Measurements from ENCODE around the gene ALAS1. TPM values are rescaled to one million over a fixed set of nuclear protein-coding genes. Genes with fewer than 3 reads are reported as not detected.
"Not testable (repeated sequence)": the region's sequence is repeated elsewhere in the genome, so short reads cannot be mapped to it uniquely, and the experiment has no call there.

The ALAS1 gene
- total RNA-seq, 2 donors from 2014 or later = 90.6 to 103 TPM

DNA sequence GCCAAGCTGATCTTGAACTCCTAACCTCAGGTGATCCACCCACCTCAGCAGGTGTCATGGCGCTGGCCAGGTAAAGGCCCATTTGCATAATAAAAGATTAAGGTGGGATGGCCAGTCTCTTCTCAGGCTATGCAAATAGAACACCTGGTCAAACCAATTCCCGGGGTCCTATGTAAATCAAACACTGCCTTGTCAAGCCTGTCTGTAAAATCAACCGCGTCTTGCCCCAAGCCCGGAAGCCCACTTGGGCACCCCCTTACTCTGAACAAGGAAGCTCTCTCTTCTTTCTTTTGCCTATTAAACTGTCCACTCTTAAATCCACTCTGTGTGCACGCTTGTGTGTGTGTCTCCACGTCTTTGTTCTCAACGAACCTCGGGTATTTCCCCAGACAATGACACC is 30.7 kb upstream of the ALAS1 start:
- no peaks in the 10 kb centered on the region for H3K9me3 ChIP-seq
- H3K27me3 ChIP-seq = no peaks in the 10 kb centered on the region
- no peak for DNase-seq
- H3K36me3 ChIP-seq = no peaks in the 10 kb centered on the region
- no peak overlapping the region for H3K4me3 ChIP-seq
- intact Hi-C loops (cut with DNase I) = no loop called here
- H3K4me1 ChIP-seq = no peaks in the 10 kb centered on the region
- TF ChIP-seq, protein P1, sequence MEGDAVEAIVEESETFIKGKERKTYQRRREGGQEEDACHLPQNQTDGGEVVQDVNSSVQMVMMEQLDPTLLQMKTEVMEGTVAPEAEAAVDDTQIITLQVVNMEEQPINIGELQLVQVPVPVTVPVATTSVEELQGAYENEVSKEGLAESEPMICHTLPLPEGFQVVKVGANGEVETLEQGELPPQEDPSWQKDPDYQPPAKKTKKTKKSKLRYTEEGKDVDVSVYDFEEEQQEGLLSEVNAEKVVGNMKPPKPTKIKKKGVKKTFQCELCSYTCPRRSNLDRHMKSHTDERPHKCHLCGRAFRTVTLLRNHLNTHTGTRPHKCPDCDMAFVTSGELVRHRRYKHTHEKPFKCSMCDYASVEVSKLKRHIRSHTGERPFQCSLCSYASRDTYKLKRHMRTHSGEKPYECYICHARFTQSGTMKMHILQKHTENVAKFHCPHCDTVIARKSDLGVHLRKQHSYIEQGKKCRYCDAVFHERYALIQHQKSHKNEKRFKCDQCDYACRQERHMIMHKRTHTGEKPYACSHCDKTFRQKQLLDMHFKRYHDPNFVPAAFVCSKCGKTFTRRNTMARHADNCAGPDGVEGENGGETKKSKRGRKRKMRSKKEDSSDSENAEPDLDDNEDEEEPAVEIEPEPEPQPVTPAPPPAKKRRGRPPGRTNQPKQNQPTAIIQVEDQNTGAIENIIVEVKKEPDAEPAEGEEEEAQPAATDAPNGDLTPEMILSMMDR (IDR thresholded peaks at IDR 0.05) = no peak
- no peak overlapping the region for H3K9ac ChIP-seq (ENCODE audit: low read depth in 2 of 2, low read length in 2 of 2)
- H3K27ac ChIP-seq = no peak overlapping the region

DNA sequence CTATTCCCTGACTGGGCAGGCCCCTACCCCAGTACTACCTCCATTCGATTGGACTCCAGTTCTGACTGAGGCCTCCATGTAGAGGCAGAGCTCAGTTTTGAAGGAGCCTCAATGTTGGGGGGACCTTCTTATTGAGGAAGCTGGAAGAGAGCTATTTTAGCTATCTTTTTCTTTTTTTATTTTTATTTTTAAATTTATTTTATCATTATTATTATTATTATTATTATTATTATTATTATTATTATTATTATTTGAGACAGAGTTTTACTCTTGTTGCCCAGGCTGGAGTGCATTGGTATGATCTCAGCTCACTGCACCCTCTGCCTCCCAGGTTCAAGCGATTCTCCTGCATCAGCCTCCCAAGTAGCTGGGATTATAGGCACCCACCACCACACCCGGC is 27.7 kb upstream of the ALAS1 start:
- H3K9ac ChIP-seq (ENCODE audit: low read depth in 2 of 2, low read length in 2 of 2); H3K4me3 ChIP-seq; H3K36me3 ChIP-seq; H3K9me3 ChIP-seq; H3K4me1 ChIP-seq; H3K27me3 ChIP-seq; DNase-seq; intact Hi-C loops (cut with DNase I); H3K27ac ChIP-seq: not testable (repeated sequence)

DNA sequence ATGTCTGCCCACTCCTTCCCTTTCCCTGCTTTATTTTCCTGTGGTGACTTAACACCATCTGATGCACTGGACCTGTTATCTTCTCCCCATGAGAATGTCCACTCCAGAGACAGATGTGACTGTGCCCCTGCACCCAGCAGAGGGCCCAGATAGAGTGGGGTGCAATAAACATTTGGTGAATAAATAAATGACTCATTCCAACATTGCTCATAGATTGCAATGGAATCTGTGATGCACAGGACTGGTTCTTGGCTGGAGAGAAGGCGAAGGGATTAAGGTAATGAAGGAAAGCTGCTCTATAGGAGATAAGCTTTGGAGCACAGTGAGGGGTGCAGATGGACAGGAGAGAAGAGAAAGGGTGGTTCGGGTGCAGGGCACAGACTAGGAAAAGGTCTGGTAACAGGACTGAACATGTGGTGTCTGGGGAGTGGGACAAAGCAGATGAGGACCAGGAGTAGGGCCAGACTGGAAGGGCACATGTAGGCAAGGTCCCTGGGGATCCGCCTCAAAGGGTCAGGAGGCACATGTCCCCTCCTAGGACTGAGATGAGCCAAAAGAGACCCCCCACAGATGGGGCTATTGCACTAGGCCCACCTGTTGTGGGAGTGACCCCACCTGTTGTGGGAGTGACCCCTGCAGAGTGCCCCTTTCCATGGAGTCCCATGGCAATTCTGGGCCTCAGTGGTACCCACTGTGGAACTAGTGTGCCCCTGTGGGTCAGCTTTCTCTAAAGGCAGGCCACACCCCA is 26.3 kb upstream of the ALAS1 start:
- no peak overlapping the region for H3K4me3 ChIP-seq
- H3K9ac ChIP-seq (ENCODE audit: low read depth in 2 of 2, low read length in 2 of 2) = no peak overlapping the region
- H3K27me3 ChIP-seq = no peaks in the 10 kb centered on the region
- no peaks in the 10 kb centered on the region for H3K9me3 ChIP-seq
- TF ChIP-seq, protein P1 (IDR thresholded peaks at IDR 0.05) = no peak
- H3K4me1 ChIP-seq = no peaks in the 10 kb centered on the region
- no peak overlapping the region for H3K27ac ChIP-seq
- DNase-seq = no peak
- no peaks in the 10 kb centered on the region for H3K36me3 ChIP-seq
- intact Hi-C loops (cut with DNase I) = no loop called here

DNA sequence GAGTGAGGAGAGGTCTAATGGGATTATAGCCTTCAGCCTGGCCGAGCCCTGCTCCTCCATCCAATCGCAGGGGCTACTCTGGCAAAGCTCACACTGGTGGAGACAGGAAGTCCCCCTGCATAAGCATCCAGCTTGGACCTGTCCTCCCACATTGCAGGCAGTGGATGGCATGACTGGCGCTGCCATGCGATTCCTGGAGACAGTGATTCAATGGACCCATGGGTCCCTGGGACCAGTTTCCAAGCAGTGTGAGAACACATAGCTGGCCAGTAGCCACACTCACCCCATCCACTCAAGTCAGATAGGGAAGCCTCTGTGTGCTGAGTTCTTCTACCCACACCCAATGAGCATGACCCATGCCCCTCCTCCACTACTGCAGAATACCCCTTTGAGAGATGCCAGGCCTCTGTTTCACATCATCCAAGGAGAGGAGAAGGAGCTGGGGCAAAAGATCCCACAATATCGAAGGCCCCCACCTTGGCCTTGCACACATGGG is 25.6 kb upstream of the ALAS1 start:
- no peak for DNase-seq
- H3K27ac ChIP-seq = no peak overlapping the region
- intact Hi-C loops (cut with DNase I) = no loop called here

DNA sequence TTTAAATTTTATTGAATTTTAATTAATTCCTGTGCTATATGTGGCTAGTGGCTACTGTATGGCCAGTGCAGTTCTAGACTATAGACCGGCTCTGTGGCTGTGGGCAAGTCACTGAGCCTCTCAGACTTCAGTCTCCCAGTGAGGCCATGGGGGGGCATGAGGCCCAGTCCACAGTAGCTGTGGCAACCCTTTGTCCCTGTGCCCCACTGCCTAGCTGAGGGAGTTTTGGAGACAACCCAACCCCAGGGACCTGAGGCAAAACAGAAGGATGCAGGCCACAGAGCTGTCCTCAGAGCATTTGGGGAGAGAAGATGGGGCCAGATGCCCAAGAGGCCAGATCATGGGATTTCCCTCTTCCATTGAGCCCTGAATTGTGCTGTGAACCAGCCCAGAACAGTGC is 24.9 kb upstream of the ALAS1 start:
- TF ChIP-seq, protein P1 (IDR thresholded peaks at IDR 0.05) = no peak
- no peaks in the 10 kb centered on the region for H3K27me3 ChIP-seq
- no peak overlapping the region for H3K27ac ChIP-seq
- H3K36me3 ChIP-seq = no peaks in the 10 kb centered on the region
- H3K4me1 ChIP-seq = no peaks in the 10 kb centered on the region
- no peak overlapping the region for H3K9ac ChIP-seq (ENCODE audit: low read depth in 2 of 2, low read length in 2 of 2)
- H3K9me3 ChIP-seq = no peaks in the 10 kb centered on the region
- intact Hi-C loops (cut with DNase I) = no loop called here
- no peak overlapping the region for H3K4me3 ChIP-seq
- no peak for DNase-seq

More for the DNA sequence above, 25.6 kb upstream of the ALAS1 start:
- H3K9me3 ChIP-seq = no peaks in the 10 kb centered on the region
- TF ChIP-seq, protein P1 (IDR thresholded peaks at IDR 0.05) = no peak
- no peaks in the 10 kb centered on the region for H3K27me3 ChIP-seq
- H3K36me3 ChIP-seq = no peaks in the 10 kb centered on the region
- H3K4me1 ChIP-seq = no peaks in the 10 kb centered on the region
- no peak overlapping the region for H3K4me3 ChIP-seq
- no peak overlapping the region for H3K9ac ChIP-seq (ENCODE audit: low read depth in 2 of 2, low read length in 2 of 2)

DNA sequence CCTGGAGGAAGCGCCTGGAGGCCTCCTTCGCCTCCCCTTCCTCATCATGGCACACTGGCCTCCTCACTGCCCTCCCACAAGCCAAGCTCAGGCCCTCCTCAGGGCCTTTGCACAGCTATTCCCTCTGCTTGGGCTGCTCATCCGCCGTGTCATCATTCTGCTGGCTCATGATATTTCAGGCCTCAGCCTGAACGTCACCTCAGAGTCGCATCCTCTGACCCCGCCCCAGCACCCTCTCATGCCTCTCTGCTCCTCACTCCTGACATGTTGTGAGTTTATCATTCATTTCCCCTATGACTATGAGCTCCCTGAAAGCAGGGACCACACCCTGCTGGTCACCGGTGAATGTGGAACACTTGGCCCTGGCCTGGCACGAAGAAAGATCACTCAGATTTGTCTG is 23.1 kb upstream of the ALAS1 start:
- no peak overlapping the region for H3K4me3 ChIP-seq
- intact Hi-C loops (cut with DNase I) = no loop called here

More for the DNA sequence above, 23.1 kb upstream of the ALAS1 start:
- DNase-seq = no peak
- H3K36me3 ChIP-seq = no peaks in the 10 kb centered on the region
- H3K27ac ChIP-seq = no peak overlapping the region
- TF ChIP-seq, protein P1 (IDR thresholded peaks at IDR 0.05) = no peak
- H3K9ac ChIP-seq (ENCODE audit: low read depth in 2 of 2, low read length in 2 of 2) = no peak overlapping the region
- no peaks in the 10 kb centered on the region for H3K9me3 ChIP-seq
- H3K4me1 ChIP-seq = no peaks in the 10 kb centered on the region
- no peaks in the 10 kb centered on the region for H3K27me3 ChIP-seq

Measured in colonic mucosa (tissue), 4 donors.